ENCODE results near the gene AQP1. TPM values are rescaled to one million over a fixed set of nuclear protein-coding genes. Genes with fewer than 3 reads are reported as not detected.
A peak's percentile ranks its signal among the peaks of the same experiment; 100 is the strongest.

AQP1 gene
- total RNA-seq, 2 experiments from 2014 or later = not detected

DNA sequence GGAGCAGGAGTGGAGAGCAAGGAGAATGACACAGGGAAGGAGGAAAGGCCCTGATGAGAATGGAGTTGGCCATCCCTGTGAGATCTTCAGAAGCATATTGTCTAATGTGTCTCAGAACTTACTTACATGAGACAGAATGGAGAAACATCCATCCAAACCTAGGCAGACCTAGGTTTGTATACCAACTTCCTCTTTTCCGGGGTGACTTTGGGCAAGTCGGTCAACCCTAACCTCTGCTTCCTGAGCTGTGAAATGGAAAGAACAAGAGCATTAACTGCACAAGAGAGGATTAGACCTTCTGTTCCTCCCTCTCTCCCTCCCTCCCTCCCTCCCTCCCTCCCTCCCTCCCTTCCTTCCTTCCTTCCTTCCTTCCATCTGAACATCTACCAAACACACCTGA lies 56.6 kb downstream of the AQP1 start:
- H3K9me3 ChIP-seq (ENCODE audit: low read length) = no peaks in the 10 kb centered on the region
- no peak overlapping the region for H3K27ac ChIP-seq (ENCODE audit: low read depth, low read length, poor library complexity, severe bottlenecking)
- 0 out of 2 replicates have a peak overlapping the region, but pooled peaks have one; percentile 17 for H3K4me2 ChIP-seq (ENCODE audit: low read length)
- DNase-seq (ENCODE audit: low spot score) = peak; percentile 57
- TF ChIP-seq, protein P1, sequence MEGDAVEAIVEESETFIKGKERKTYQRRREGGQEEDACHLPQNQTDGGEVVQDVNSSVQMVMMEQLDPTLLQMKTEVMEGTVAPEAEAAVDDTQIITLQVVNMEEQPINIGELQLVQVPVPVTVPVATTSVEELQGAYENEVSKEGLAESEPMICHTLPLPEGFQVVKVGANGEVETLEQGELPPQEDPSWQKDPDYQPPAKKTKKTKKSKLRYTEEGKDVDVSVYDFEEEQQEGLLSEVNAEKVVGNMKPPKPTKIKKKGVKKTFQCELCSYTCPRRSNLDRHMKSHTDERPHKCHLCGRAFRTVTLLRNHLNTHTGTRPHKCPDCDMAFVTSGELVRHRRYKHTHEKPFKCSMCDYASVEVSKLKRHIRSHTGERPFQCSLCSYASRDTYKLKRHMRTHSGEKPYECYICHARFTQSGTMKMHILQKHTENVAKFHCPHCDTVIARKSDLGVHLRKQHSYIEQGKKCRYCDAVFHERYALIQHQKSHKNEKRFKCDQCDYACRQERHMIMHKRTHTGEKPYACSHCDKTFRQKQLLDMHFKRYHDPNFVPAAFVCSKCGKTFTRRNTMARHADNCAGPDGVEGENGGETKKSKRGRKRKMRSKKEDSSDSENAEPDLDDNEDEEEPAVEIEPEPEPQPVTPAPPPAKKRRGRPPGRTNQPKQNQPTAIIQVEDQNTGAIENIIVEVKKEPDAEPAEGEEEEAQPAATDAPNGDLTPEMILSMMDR (conservative IDR thresholded peaks at IDR 0.05; ENCODE audit: low read length) = no peak
- no peak for TF ChIP-seq EZH2phosphoT487 (IDR thresholded peaks at IDR 0.05; ENCODE audit: borderline replicate concordance, low read depth, low read length)
- ChIA-PET POLR2A (no interaction called here), CTCF (ENCODE audit: unreplicated experiment) (interaction anchor here (1.2 kb wide), 1 partner anchor 196 kb away, joined by 3 read pairs; no protein-coding TSS in a partner anchor)
- no peak overlapping the region for H3K4me3 ChIP-seq (ENCODE audit: low read depth, low read length, poor library complexity, severe bottlenecking)
- H3K4me1 ChIP-seq (ENCODE audit: insufficient read depth, low read length, poor library complexity, severe bottlenecking) = peaks cover 27% of the 10 kb centered on the region
- H2AFZ ChIP-seq (ENCODE audit: low read length) = no peak overlapping the region
- BruUV-seq (replicated peaks) = no TSS peak
- intact Hi-C loops (cut with micrococcal nuclease; ENCODE audit: unreplicated experiment) = no loop called here
- no peaks in the 10 kb centered on the region for H3K79me2 ChIP-seq (ENCODE audit: insufficient read depth, low read depth, low read length)
- H3K9me2 ChIP-seq (ENCODE audit: insufficient read depth, low read length) = no peaks in the 10 kb centered on the region
- H4K20me1 ChIP-seq (ENCODE audit: insufficient read depth, low read length) = no peaks in the 10 kb centered on the region
- H3K36me3 ChIP-seq (ENCODE audit: insufficient read depth, low read length) = no peaks in the 10 kb centered on the region

DNA sequence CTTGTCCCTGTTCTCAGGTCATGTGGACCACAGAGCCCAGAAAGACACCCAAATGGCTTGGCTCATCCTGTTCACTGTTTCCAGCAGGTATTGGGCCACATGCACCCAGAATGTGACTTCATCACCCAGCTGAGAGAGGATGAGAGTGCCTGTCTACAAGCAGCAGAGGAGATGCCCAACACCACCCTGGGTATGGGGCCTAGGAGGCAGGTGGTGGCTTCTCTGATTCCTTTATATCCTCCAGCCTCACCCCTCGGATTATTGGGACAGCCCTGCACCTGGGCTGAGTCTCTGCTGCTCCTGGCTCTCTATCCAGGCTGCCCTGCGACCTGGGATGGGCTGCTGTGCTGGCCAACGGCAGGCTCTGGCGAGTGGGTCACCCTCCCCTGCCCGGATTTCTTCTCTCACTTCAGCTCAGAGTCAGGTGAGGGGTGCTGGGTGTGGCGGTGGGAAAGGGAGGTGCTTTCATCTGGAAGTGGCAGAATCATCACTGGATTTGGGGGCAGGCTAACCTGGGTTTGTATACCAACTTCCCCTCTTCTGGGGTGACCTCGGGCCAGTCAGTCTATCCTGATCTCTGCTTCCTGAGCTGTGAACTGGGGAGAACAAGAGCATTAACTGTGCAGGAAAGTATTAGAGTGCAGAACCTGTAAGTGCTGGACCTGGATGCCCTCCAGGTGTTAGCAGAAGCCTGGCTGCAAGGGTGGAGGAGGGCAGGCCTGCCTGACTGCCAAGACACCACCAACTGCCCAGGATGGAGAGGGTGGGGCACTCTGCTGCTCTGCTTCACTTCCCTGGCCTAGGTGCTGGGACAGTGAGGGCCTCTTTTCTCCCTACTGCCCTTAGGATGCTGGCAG lies 57.3 kb downstream of the AQP1 start:
- Histone ChIP-seq H3K9me2 (ENCODE audit: insufficient read depth, low read length) (no peaks in the 10 kb centered on the region), H3K36me3 (ENCODE audit: insufficient read depth, low read length) (no peaks in the 10 kb centered on the region), H4K20me1 (ENCODE audit: insufficient read depth, low read length) (no peaks in the 10 kb centered on the region), H3K4me2 (ENCODE audit: low read length) (peak overlapping the region; percentile 17; the same call in 1 of the 2 replicates), H2AFZ (ENCODE audit: low read length) (no peak overlapping the region), H3K4me1 (ENCODE audit: insufficient read depth, low read length, poor library complexity, severe bottlenecking) (peaks cover 34% of the 10 kb centered on the region), H3K4me3 (ENCODE audit: low read depth, low read length, poor library complexity, severe bottlenecking) (no peak overlapping the region), H3K9me3 (ENCODE audit: low read length) (no peaks in the 10 kb centered on the region), H3K27ac (ENCODE audit: low read depth, low read length, poor library complexity, severe bottlenecking) (no peak overlapping the region), H3K79me2 (ENCODE audit: insufficient read depth, low read depth, low read length) (no peaks in the 10 kb centered on the region)
- intact Hi-C loops (cut with micrococcal nuclease; ENCODE audit: unreplicated experiment) = no loop called here
- CTCF ChIA-PET (ENCODE audit: unreplicated experiment) = interaction anchor here (1.2 kb wide), 1 partner anchor 197 kb away, joined by 3 read pairs; no protein-coding TSS in a partner anchor
- no peak for TF ChIP-seq EZH2phosphoT487 (IDR thresholded peaks at IDR 0.05; ENCODE audit: borderline replicate concordance, low read depth, low read length)
- TF ChIP-seq, protein P1 (conservative IDR thresholded peaks at IDR 0.05; ENCODE audit: low read length) = no peak
- DNase-seq (ENCODE audit: low spot score) = no peak
- no TSS peak for BruUV-seq (replicated peaks)
- POLR2A ChIA-PET = no interaction called here

DNA sequence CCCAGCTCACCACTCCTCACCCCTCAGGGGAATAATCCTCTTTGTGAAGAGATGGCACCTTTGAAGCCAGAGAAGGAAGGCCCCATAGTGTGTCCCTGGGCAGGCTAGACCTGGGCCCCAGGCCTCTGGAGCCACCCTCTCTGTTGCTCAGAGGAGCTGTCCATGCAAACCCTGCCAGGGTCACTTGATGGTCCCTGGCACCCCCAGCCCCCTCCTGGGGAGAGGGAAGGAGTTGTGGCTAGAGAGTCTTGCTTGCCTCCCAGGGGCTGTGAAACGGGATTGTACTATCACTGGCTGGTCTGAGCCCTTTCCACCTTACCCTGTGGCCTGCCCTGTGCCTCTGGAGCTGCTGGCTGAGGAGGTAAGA lies 57.9 kb downstream of the AQP1 start:
- BruUV-seq (replicated peaks) = no TSS peak
- TF ChIP-seq, protein P1 (conservative IDR thresholded peaks at IDR 0.05; ENCODE audit: low read length) = no peak
- TF ChIP-seq EZH2phosphoT487 (IDR thresholded peaks at IDR 0.05; ENCODE audit: borderline replicate concordance, low read depth, low read length) = no peak
- no peak overlapping the region for H2AFZ ChIP-seq (ENCODE audit: low read length)

More for the DNA sequence above, 57.9 kb downstream of the AQP1 start:
- intact Hi-C loops (cut with micrococcal nuclease; ENCODE audit: unreplicated experiment) = no loop called here
- H4K20me1 ChIP-seq (ENCODE audit: insufficient read depth, low read length) = no peaks in the 10 kb centered on the region
- no peaks in the 10 kb centered on the region for H3K36me3 ChIP-seq (ENCODE audit: insufficient read depth, low read length)
- H3K4me1 ChIP-seq (ENCODE audit: insufficient read depth, low read length, poor library complexity, severe bottlenecking) = peaks cover 40% of the 10 kb centered on the region
- CTCF ChIA-PET (ENCODE audit: unreplicated experiment) = no interaction called here
- no peak overlapping the region for H3K4me2 ChIP-seq (ENCODE audit: low read length)
- H3K4me3 ChIP-seq (ENCODE audit: low read depth, low read length, poor library complexity, severe bottlenecking) = no peak overlapping the region
- no peaks in the 10 kb centered on the region for H3K79me2 ChIP-seq (ENCODE audit: insufficient read depth, low read depth, low read length)
- H3K9me2 ChIP-seq (ENCODE audit: insufficient read depth, low read length) = no peaks in the 10 kb centered on the region
- no peak for DNase-seq (ENCODE audit: low spot score)
- H3K9me3 ChIP-seq (ENCODE audit: low read length) = no peaks in the 10 kb centered on the region
- no peak overlapping the region for H3K27ac ChIP-seq (ENCODE audit: low read depth, low read length, poor library complexity, severe bottlenecking)
- POLR2A ChIA-PET = no interaction called here

Measured in OCI-LY7 (cell line).